Suprapubic skin (tissue), 4 donors: ENCODE measurements around the gene SULF2.

Experiments used
- CTCF ChIP-seq, 2 donors: fragments of 200-600 bp in 1 of 2; fragments of 450-650 bp in 1 of 2; sonication (generic) in 1 of 2; IDR thresholded peaks; one replicate each; pipeline ENCODE4 v1.5.1; 2016 to 2019; ENCODE audit warnings: antibody characterized with exemption in 2 of 2, mild to moderate bottlenecking in 1 of 2, moderate library complexity in 1 of 2
- EP300 ChIP-seq: sonication (generic); formaldehyde crosslinking; IDR thresholded peaks from one replicate; pipeline ENCODE4 v1.6.1; 2017; ENCODE audit warnings: antibody characterized with exemption
- POLR2A ChIP-seq, 2 donors: fragments of 450-650 bp; IDR thresholded peaks; one replicate each; pipeline ENCODE4 v1.6.1; 2017; ENCODE audit warnings: antibody characterized with exemption in 2 of 2, mild to moderate bottlenecking in 2 of 2, moderate library complexity in 2 of 2
- POLR2AphosphoS5 ChIP-seq, 3 donors: sonication (generic); formaldehyde crosslinking; IDR thresholded peaks; one replicate each; pipeline ENCODE4 v1.6.1; 2017; ENCODE audit warnings: antibody characterized with exemption in 3 of 3

DNA sequence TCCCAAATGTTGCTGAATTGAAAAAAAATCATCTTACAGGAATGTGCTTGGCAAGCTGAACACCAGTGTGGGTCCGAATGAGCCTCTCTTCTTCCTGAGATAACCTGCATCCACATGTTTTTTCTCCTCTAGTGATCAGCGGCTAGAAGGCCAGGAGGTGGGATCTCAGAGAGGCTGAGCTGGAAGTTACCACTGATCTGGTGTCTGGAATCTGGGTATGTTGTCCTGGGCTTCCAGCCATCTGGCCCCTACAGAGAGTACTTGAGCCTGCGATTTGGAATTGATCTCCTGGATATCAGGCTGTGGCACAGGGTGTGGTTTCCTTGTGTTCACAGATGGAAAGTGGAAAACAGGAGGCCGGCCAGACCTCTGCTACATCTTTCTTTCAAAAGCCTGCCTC is 35.9 kb downstream of the SULF2 start:
- TF ChIP-seq CTCF (IDR thresholded peaks at IDR 0.05): no peak
- no peak for TF ChIP-seq POLR2AphosphoS5 (IDR thresholded peaks at IDR 0.05)
- no peak for TF ChIP-seq POLR2A (IDR thresholded peaks at IDR 0.05)
- no peak for TF ChIP-seq EP300
